Spinal cord (tissue), 10 donors: ENCODE results near the gene GCNT4. TPM values are rescaled to one million over a fixed set of nuclear protein-coding genes. Genes with fewer than 3 reads are reported as not detected.
A peak's percentile ranks its signal among the peaks of the same experiment; 100 is the strongest.

Source experiments
- DNase-seq, 6 donors: peaks; one replicate each; pipeline versions ENCODE4 v3.0.0 to v3.0.0-alpha.2; 2013 to 2015; ENCODE audit warnings: low spot score in 6 of 6, low read depth in 4 of 6
- H3K27ac ChIP-seq: one replicate; pipeline ENCODE4 v1.5.1; 2013; ENCODE audit warnings: low read depth, low read length, control low read depth
- H3K27me3 ChIP-seq: one replicate; pipeline ENCODE4 v1.6.1; 2013; ENCODE audit warnings: low read length; ENCODE audit not compliant: control insufficient read depth, insufficient read depth
- H3K36me3 ChIP-seq: one replicate; pipeline ENCODE4 v1.6.1; 2013; ENCODE audit warnings: low read length; ENCODE audit not compliant: control insufficient read depth, insufficient read depth
- H3K4me1 ChIP-seq: one replicate; pipeline ENCODE4 v1.6.1; 2013; ENCODE audit warnings: low read length; ENCODE audit not compliant: control insufficient read depth, insufficient read depth
- H3K4me3 ChIP-seq: one replicate; pipeline ENCODE4 v1.5.1; 2013; ENCODE audit warnings: low read depth, low read length, control low read depth
- H3K9me3 ChIP-seq: one replicate; pipeline ENCODE4 v1.6.1; 2013; ENCODE audit warnings: low read length; ENCODE audit not compliant: control insufficient read depth, insufficient read depth
- WGBS: methylation state at CpG from one replicate; pipeline ENCODE4 v1.1.5; 2013; ENCODE audit warnings: missing lambda C conversion rate; ENCODE audit not compliant: insufficient coverage; 5-methylcytosine and 5-hydroxymethylcytosine counted together
- polyA plus RNA-seq, 2 donors: library from polyadenylated mRNA; unstranded; fragments of 120-200 nt; gene quantifications; one replicate each; pipeline ENCODE4 v1.2.1, GENCODE V29; 2013; ENCODE audit not compliant: insufficient read length in 2 of 2
- total RNA-seq, 2 donors: library from RNA; depleted of rRNA in 1 of 2; stranded (reverse); fragments of 120-200 nt in 1 of 2; fragments of >200 nt in 1 of 2; gene quantifications; one replicate each; pipeline versions ENCODE4 v1.2.3 to v1.2.4, GENCODE V29; 2013 to 2014
- donor health status: healthy.

GCNT4 gene
- total and polyA plus RNA-seq, 4 donors = 0.66 to 2.9 (median 1.1) TPM

GRCh38 chr5:75053304-75054133, 1.2 kb upstream of the GCNT4 start:
- WGBS = under 1% methylated on average over 95 of the region's 95 CpGs

DNA sequence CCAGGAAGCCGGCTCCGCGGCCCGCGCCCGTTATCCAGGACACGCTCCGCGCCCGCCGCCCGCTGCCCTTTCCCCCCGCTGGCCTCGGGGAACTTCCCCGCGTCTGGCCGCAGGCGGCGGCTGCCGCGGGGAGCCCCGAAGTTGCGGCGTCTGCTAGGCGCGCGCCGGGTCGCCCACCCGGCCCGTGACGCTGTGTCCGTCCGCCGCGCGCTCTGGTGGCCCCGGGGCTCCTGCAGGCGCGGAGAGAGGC, 621 bp upstream of the GCNT4 start:
- DNase-seq = no peak
- Histone ChIP-seq H3K27ac (peak overlapping the region; percentile 88), H3K4me3 (peak overlapping the region; percentile 57), H3K9me3 (no peaks in the 10 kb centered on the region), H3K4me1 (peaks cover 23% of the 10 kb centered on the region), H3K27me3 (peaks cover 23% of the 10 kb centered on the region), H3K36me3 (no peaks in the 10 kb centered on the region)
- WGBS = under 1% methylated on average over 40 of the region's 40 CpGs

More at GRCh38 chr5:75053304-75054133, 1.2 kb upstream of the GCNT4 start:
- Histone ChIP-seq H3K4me3 (peak overlapping the region; percentile 57), H3K36me3 (no peaks in the 10 kb centered on the region), H3K27me3 (peaks cover 21% of the 10 kb centered on the region), H3K4me1 (peaks cover 23% of the 10 kb centered on the region), H3K27ac (peak overlapping the region; percentile 88), H3K9me3 (no peaks in the 10 kb centered on the region)
- DNase-seq = peak in 5 of 6 donors; percentile 33 to 79 (median 50)

DNA sequence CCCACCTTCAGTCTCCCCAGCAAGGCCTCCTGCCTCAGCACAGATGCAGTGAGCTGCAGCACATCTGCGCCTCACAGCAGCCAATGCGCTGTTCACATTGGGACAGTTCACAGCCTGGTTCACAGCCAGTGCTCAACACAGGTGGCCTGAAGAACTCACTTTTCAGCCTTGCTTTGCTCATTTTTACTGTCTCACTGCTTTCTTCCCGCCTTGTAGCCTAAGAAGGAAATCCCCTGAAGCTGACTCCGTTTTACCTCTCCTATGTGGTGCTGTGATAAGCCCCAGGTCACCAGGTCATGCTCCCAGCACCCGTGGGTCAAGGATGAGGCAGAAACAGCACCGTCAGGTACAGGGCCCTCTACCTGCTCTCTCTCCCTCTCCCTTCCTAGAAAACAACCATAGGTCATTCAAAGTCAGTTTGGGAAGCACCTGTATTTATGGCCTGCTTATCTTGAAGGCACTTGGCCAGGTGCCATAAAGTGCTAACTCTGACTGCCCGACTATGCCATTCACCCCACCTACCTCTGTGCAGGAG, 1.1 kb downstream of the GCNT4 start:
- Histone ChIP-seq H3K4me3 (no peak overlapping the region), H3K27me3 (peaks cover 23% of the 10 kb centered on the region), H3K4me1 (peaks cover 23% of the 10 kb centered on the region), H3K36me3 (no peaks in the 10 kb centered on the region), H3K9me3 (no peaks in the 10 kb centered on the region), H3K27ac (no peak overlapping the region)
- peak in 1 of 6 donors; percentile 9 for DNase-seq
- 73% methylated on average over 7 of the region's 7 CpGs for WGBS

- H3K36me3 ChIP-seq = no peaks in the 10 kb centered on the region
- peaks cover 23% of the 10 kb centered on the region for H3K4me1 ChIP-seq
- DNase-seq = no peak
- H3K4me3 ChIP-seq = no peak overlapping the region
- H3K9me3 ChIP-seq = no peaks in the 10 kb centered on the region
- no peak overlapping the region for H3K27ac ChIP-seq
- 78% methylated on average over 11 of the region's 11 CpGs for WGBS
- H3K27me3 ChIP-seq = peaks cover 23% of the 10 kb centered on the region
Observed at GRCh38 chr5:75050415-75050814, 1.9 kb downstream of the GCNT4 start.

DNA sequence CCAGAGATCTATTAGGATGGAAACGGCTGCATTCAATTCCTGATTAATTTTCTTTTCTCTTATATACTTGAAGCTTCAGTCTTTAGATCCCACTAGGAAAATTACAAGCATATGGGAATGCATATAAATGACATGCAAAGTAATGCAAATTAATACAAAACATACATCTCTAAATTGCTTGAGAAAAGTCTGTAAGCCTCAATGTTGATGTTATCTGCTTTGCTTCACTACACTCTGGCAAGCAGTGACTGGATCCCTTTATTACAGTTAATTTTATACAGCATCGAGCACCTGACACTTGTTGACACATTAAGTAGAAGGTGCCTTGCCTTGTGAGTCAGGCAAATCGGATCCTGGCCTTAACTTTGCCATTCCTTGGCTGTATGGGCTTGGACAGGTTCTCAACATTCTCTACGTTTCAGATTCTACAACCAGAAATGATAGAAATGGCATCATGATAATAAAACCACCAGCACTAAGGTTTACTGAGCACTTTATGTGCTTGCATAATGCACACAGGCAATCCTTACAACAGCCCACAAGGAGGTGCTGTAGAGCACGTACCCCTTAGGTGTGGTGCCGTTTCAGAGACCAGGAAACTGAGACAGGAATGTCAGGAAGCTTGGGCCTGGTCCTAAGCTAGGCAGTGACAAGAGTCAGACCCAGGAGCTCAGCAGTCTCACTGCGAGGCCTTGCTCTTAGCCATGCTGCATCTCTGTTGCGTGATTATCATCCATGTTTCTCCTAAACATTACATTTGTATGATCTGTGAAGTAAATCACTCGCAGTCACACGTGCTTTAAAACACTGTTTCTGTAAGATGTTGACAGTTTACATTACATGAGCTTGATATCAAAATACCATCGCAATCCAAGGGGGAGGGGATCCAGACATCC, 2.7 kb downstream of the GCNT4 start:
- Histone ChIP-seq H3K27me3 (peaks cover 21% of the 10 kb centered on the region), H3K4me3 (no peak overlapping the region), H3K9me3 (no peaks in the 10 kb centered on the region), H3K4me1 (peaks cover 23% of the 10 kb centered on the region), H3K36me3 (no peaks in the 10 kb centered on the region), H3K27ac (no peak overlapping the region)
- WGBS = 61% methylated on average over 6 of the region's 11 CpGs
- peak in 2 of 6 donors; percentile 62 to 73 for DNase-seq

- WGBS = 45% methylated on average over 2 of the region's 7 CpGs
- Histone ChIP-seq H3K4me3 (no peak overlapping the region), H3K27ac (no peak overlapping the region)
Observed at GRCh38 chr5:75048457-75048953, 3.9 kb downstream of the GCNT4 start.

DNA sequence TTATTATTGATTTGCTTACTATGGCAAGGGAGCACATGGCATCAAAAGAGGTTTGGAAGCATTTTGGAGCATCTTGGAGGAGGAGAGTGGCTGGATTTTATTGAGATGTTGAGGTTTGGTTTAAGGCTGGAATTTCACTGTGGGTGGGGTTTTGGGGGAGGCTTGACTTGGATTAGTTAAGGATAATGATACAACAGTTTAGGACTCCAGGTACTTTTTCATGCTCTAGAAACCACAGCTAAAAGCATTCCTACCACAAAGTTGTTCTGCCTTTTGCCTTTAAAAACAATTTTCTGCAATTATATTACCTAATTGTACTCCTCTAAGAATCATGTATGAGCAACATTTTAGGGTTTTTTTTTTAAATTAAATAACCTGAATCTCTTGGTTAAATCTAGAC, 5.0 kb downstream of the GCNT4 start:
- Histone ChIP-seq H3K27ac (no peak overlapping the region), H3K4me1 (peaks cover 11% of the 10 kb centered on the region), H3K9me3 (no peaks in the 10 kb centered on the region), H3K27me3 (peaks cover 16% of the 10 kb centered on the region), H3K4me3 (no peak overlapping the region), H3K36me3 (no peaks in the 10 kb centered on the region)
- DNase-seq = no peak

More at GRCh38 chr5:75048457-75048953, 3.9 kb downstream of the GCNT4 start:
- no peaks in the 10 kb centered on the region for H3K9me3 ChIP-seq
- no peaks in the 10 kb centered on the region for H3K36me3 ChIP-seq
- peaks cover 13% of the 10 kb centered on the region for H3K4me1 ChIP-seq
- H3K27me3 ChIP-seq = peaks cover 17% of the 10 kb centered on the region
- DNase-seq = no peak

DNA sequence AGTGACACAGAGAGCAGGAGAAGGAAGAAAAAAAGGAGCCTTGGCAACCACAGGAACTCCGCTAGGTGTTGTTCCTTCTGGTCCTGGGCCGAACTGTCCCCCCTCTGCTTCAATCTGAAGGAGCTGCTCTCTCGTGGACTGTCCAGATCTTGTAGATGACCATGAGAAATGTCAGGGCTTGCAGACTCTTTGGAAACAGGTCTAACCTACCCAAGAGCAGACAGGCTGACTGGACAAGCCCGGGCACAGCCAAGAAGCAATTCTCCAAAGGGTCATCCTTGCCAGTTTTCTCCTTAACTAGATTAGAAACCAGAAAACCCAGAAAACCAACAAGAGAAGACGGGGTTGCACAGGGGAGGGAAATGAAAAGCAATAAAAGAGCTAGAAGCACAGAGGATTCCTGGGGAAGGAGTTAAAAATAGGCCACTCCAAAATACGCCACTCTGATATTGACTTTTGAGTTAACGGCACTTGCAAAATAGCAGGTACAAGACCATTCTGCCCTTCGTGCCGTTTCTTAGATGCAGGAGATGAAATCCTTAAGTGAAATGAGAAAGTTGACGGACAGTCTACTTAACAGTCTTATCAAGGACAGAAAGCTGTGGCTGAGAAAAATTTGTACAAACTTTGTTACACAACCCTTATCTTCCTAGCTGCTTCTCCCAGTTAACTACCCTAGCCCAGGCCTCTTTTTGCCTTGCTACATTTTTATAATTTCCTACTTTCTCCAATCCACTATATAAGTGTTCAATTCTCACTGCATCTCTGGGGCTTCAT, 5.8 kb downstream of the GCNT4 start:
- H3K27ac ChIP-seq = no peak overlapping the region
- DNase-seq = no peak
- H3K4me1 ChIP-seq = peaks cover 8% of the 10 kb centered on the region

DNA sequence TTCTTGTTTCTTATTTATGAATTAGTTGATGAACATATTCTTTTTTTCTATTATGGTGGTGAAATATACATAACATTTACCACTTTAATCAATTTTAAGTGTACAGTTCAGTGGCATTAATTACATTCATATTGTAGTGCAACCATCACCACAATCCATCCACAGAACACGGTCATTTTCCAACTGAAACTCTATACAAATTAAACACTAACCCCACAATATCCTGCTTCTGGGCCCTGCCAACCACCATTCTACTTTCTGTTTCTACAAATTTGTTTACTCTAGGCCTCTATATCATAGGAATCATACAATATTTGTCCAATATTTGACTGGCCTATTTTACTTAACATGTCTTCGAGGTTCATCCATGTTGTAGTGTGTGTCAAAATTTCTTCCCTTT, 7.3 kb downstream of the GCNT4 start:
- Histone ChIP-seq H3K4me1 (no peaks in the 10 kb centered on the region), H3K27ac (no peak overlapping the region), H3K9me3 (no peaks in the 10 kb centered on the region), H3K4me3 (no peak overlapping the region), H3K36me3 (no peaks in the 10 kb centered on the region), H3K27me3 (peaks cover 5% of the 10 kb centered on the region)
- 100% methylated on average over 1 of the region's 2 CpGs for WGBS
- no peak for DNase-seq

More for the DNA sequence above, 5.8 kb downstream of the GCNT4 start:
- WGBS = 98% methylated on average over 6 of the region's 10 CpGs
- Histone ChIP-seq H3K36me3 (no peaks in the 10 kb centered on the region), H3K27me3 (peaks cover 12% of the 10 kb centered on the region), H3K4me3 (no peak overlapping the region), H3K9me3 (no peaks in the 10 kb centered on the region)
